ENCODE results near the gene RNF111. TPM values are rescaled to one million over a fixed set of nuclear protein-coding genes. Genes with fewer than 3 reads are reported as not detected.

Gene RNF111
- total RNA-seq, 1 donor from 2014 or later = 33.8 TPM

DNA sequence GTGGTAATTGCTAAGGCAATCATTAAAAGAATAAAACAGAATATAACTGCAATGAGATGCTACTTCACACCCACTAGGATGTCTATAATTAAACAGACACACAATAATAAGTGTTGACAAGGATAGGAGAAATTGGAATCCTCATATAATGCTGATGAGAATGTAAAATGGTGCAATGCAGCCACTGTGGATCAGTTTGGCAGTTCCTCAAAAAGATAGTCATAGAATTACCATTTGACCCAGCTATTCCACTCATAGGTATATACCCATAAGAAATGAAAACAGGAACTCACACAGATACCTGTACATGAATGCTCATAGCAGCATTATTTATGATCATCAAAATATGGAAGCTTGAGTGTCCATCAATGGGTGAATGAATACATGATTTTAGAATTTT is 9.6 kb upstream of the RNF111 start:
- TF ChIP-seq, protein P1, sequence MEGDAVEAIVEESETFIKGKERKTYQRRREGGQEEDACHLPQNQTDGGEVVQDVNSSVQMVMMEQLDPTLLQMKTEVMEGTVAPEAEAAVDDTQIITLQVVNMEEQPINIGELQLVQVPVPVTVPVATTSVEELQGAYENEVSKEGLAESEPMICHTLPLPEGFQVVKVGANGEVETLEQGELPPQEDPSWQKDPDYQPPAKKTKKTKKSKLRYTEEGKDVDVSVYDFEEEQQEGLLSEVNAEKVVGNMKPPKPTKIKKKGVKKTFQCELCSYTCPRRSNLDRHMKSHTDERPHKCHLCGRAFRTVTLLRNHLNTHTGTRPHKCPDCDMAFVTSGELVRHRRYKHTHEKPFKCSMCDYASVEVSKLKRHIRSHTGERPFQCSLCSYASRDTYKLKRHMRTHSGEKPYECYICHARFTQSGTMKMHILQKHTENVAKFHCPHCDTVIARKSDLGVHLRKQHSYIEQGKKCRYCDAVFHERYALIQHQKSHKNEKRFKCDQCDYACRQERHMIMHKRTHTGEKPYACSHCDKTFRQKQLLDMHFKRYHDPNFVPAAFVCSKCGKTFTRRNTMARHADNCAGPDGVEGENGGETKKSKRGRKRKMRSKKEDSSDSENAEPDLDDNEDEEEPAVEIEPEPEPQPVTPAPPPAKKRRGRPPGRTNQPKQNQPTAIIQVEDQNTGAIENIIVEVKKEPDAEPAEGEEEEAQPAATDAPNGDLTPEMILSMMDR (IDR thresholded peaks at IDR 0.05) = no peak
- peaks cover 39% of the 10 kb centered on the region for H3K27me3 Mint-ChIP-seq (ENCODE audit: unreplicated experiment)
- H3K4me3 Mint-ChIP-seq (ENCODE audit: unreplicated experiment) = no peak overlapping the region
- H3K27ac Mint-ChIP-seq (ENCODE audit: unreplicated experiment) = no peak overlapping the region
- no peaks in the 10 kb centered on the region for H3K36me3 Mint-ChIP-seq (ENCODE audit: unreplicated experiment)
- DNase-seq (ENCODE audit: extremely low spot score, unreplicated experiment) = no peak
- no peaks in the 10 kb centered on the region for H3K9me3 Mint-ChIP-seq (ENCODE audit: unreplicated experiment)
- H3K4me1 Mint-ChIP-seq (ENCODE audit: unreplicated experiment) = peaks cover 4% of the 10 kb centered on the region

GRCh38 chr15:58980351-58980939 is 7.0 kb upstream of the RNF111 start:
- H3K36me3 Mint-ChIP-seq (ENCODE audit: unreplicated experiment) = no peaks in the 10 kb centered on the region
- TF ChIP-seq, protein P1 (IDR thresholded peaks at IDR 0.05) = peak; percentile 63
- no peaks in the 10 kb centered on the region for H3K9me3 Mint-ChIP-seq (ENCODE audit: unreplicated experiment)
- no peak overlapping the region for H3K27ac Mint-ChIP-seq (ENCODE audit: unreplicated experiment)
- H3K4me1 Mint-ChIP-seq (ENCODE audit: unreplicated experiment) = peaks cover 4% of the 10 kb centered on the region
- H3K27me3 Mint-ChIP-seq (ENCODE audit: unreplicated experiment) = peaks cover 43% of the 10 kb centered on the region
- no peak for DNase-seq (ENCODE audit: extremely low spot score, unreplicated experiment)
- H3K4me3 Mint-ChIP-seq (ENCODE audit: unreplicated experiment) = no peak overlapping the region

DNA sequence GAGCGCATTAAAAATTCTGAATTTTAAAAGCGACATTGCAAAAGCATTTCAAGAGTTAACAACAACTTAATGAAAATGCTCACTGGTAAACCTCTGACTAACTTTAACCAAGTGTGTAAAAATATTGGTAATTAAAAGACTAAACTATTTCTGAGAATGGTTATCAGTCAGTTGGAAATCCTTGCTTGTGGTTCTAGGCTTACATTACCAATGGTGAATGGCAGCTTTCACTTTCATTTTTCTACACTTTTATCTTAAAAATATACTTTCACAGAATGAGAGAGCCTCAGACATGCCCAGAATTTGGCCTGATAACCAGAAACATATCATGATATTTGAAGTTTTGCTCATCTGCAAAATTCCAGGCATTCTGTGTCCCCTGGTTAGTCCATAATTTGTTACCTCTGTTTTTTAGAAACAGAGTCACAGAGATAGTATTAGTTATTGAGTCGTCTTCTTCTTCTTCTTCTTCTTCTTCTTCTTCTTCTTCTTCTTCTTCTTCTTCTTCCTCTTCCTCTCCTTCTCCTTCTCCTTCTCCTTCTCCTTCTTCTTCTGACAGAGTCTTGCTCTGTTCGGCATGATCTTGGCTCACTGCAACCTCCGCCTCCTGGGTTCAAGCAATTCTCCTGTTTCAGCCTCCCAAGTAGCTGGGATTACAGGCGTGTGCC is 5.5 kb upstream of the RNF111 start:
- Mint-ChIP-seq H3K9me3 (ENCODE audit: unreplicated experiment) (no peaks in the 10 kb centered on the region), H3K36me3 (ENCODE audit: unreplicated experiment) (no peaks in the 10 kb centered on the region), H3K4me1 (ENCODE audit: unreplicated experiment) (peaks cover 8% of the 10 kb centered on the region), H3K4me3 (ENCODE audit: unreplicated experiment) (no peak overlapping the region), H3K27me3 (ENCODE audit: unreplicated experiment) (peaks cover 39% of the 10 kb centered on the region), H3K27ac (ENCODE audit: unreplicated experiment) (no peak overlapping the region)
- no peak for DNase-seq (ENCODE audit: extremely low spot score, unreplicated experiment)
- TF ChIP-seq, protein P1 (IDR thresholded peaks at IDR 0.05) = no peak

DNA sequence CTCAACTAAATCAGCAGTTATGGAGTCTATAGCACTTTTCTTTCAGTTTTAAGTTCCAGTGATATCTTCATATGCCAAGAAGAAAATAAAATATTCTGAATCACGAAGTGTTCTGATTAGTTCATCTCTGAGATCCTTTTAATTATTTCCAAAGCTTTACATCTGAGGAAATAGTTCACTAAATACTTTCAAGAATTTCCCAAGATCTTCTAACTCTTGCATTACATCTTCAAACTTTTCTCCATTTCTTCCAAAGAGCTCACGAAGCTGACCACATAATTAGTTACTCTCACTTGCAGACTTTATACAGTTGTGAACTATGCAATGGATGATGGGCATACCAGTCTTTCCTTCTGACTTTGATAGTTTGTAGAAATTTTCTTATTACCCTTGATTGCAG is 4.2 kb upstream of the RNF111 start:
- Mint-ChIP-seq H3K36me3 (ENCODE audit: unreplicated experiment) (no peaks in the 10 kb centered on the region), H3K27ac (ENCODE audit: unreplicated experiment) (no peak overlapping the region), H3K4me3 (ENCODE audit: unreplicated experiment) (no peak overlapping the region), H3K4me1 (ENCODE audit: unreplicated experiment) (peaks cover 14% of the 10 kb centered on the region), H3K9me3 (ENCODE audit: unreplicated experiment) (no peaks in the 10 kb centered on the region), H3K27me3 (ENCODE audit: unreplicated experiment) (peaks cover 31% of the 10 kb centered on the region)
- DNase-seq (ENCODE audit: extremely low spot score, unreplicated experiment) = no peak
- TF ChIP-seq, protein P1 (IDR thresholded peaks at IDR 0.05) = no peak

- DNase-seq (ENCODE audit: extremely low spot score, unreplicated experiment) = no peak
- Mint-ChIP-seq H3K27ac (ENCODE audit: unreplicated experiment) (no peak overlapping the region), H3K4me3 (ENCODE audit: unreplicated experiment) (no peak overlapping the region), H3K9me3 (ENCODE audit: unreplicated experiment) (no peaks in the 10 kb centered on the region), H3K36me3 (ENCODE audit: unreplicated experiment) (no peaks in the 10 kb centered on the region), H3K4me1 (ENCODE audit: unreplicated experiment) (peaks cover 34% of the 10 kb centered on the region), H3K27me3 (ENCODE audit: unreplicated experiment) (peaks cover 29% of the 10 kb centered on the region)
- TF ChIP-seq, protein P1 (IDR thresholded peaks at IDR 0.05) = no peak
Measured at GRCh38 chr15:58985443-58985842, 2.0 kb upstream of the RNF111 start.
